SHP77 treated with DMSO at 0.1 percent for 48 hours (cell line): ENCODE measurements around the gene DDX3X.
"Not testable (repeated sequence)": the region's sequence is repeated elsewhere in the genome, so short reads cannot be mapped to it uniquely, and the experiment has no call there.

Experiments used
- DNase-seq: peaks from one replicate; lab custom pipeline; 2025; lab: John Stamatoyannopoulos, UW

Gene DDX3X

DNA sequence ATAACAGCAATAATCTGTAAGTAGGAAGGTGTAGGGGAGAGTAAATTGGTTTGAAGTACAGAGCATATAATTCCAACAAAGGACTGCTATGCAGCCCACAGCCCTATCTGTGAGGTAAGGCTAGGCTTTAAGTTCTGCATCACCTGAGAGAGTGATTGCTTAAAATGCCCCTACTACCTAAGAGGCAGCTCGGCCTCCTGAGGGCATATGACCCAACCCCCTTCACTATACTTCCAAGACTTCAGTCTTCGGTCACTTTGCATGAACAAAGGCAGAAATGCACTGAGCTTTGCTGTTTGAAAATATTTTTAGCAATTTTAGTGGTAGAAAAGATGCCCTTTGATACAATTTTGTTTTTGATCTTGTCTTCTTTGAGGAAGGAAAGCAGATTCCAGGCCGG, 4.9 kb upstream of the DDX3X start:
- no peak for DNase-seq

- DNase-seq = no peak
Measured at GRCh38 chrX:41332005-41332404, 2.0 kb upstream of the DDX3X start.

DNA sequence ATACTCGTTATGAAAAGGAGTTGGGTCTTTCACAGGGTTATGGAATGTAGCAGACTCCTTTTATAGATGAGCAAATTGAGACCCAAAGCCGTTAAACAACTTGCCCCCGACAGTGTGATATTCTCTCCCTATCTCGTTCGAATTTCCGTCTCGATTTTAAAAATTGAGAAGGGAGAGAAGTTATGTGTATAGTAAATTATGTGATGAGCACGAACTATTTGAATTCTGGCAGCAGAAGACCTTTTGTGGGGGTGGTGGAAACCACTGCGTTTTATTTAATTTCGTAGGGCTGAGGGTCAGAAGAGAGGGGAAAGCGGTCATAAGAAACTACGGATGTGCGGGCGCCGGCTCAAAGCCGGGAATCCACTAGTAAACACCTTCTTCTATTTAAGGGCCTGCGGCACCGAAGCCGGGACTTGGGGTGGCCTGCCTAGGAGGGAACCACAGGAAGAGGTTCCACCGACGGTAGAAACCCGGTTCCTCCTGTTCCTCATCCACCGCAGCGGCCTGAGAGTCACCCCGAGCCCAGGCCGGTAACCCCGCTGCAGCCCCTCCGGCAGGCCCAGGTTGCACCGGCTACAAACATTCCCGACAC, 1.5 kb upstream of the DDX3X start:
- peak; percentile 7 for DNase-seq

GRCh38 chrX:41333003-41333743, 789 bp upstream of the DDX3X start:
- DNase-seq = peak; percentile 56

DNA sequence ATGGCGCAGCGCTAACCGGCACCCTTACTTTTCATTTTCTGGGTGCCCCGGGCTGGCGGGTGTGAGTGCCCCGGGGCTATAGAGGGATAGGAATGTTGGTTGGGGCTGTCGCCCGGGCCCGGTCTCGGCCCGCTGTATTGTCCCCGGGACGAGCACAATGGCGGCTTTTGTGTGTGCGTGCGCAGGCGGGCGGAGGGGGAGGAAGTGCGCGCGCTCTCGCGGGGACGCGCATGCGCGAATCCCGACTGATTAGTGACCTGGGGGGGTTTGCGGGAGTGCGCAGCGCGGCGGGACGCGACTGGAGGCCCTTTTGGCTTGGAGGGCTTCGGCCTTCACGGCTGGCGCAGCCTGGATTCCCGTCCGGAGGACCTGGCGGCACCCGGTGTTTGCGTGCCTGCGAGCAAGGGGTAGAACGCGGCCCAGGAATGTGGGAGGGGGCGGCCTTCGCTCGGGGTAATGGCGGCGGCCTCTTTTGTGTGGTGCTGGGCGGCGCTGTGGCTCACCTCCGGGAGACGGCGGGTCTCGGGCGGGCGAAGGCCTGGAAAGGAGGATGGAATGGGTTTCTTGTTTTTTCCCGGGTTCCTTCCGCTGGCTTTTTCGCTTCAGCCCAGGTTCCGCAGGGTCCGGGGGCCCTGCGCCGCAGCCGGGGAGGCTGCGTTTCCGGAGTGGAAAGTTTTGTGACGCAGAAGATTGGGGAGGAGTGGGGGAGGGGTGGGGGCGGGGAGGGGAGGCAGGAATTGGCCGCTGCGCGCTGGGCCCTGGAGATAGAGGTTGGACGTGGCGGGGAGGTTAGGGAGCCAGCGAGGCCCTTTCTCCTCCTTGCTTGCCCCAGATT, 618 bp downstream of the DDX3X start:
- DNase-seq = peak; percentile 0

DNA sequence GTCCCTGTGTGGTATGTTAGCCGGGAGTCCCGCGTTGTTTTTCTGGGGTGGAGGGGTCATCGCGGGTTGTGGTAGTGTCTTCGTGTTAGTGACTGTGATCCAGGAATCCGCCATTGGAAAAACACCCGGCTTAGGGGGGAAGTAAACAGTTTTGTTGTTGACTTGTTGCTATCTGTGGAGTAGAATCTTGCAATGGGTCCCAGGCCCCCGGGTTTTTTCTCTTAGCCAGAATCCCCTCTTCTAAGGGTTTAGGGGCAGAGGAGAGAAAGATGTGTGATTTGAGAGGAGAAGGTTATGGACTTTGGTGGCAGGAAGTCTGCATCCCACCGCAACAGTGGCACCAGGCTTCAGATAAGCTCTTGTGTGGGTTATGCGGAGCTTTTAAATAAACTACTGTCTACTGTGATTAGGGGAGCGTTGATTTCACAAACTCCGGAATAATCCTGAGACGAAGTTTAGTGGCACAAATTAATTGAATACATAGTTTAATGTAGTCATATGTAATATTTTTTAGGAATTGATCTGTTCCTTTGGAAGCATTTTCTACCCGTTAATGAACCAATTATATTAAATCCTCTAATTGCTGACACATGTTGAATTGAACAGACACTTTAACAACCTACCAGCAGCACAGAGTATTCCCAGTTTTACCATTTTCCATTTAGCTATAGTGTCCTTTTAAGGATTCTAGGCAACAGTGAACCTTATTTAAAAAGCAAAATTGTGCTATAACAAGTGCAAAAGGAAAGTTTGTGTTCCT, 1.4 kb downstream of the DDX3X start:
- no peak for DNase-seq

GRCh38 chrX:41335958-41336331, 2.0 kb downstream of the DDX3X start:
- no peak for DNase-seq

- DNase-seq = no peak
Measured at GRCh38 chrX:41336447-41336846, 2.5 kb downstream of the DDX3X start.

DNA sequence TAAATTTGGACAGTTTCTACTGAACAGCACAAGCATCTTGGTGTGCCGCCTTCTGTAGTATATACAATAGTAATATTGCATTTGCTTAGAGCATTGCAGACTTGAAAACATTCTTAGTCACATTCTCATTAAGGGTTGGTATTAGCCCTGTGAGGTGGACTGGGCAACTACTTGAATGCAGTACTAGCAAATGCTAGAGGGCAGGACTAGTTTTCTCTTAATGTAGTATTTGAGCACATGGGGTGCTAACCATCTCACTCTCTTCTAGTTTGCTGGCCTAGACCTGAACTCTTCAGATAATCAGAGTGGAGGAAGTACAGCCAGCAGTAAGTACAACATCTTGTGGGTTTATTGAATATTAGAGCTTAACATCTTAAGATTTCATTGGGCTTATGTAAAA, 3.2 kb downstream of the DDX3X start:
- no peak for DNase-seq

GRCh38 chrX:41338436-41338835, 4.5 kb downstream of the DDX3X start:
- no peak for DNase-seq

GRCh38 chrX:41339148-41339547, 5.2 kb downstream of the DDX3X start:
- no peak for DNase-seq

DNA sequence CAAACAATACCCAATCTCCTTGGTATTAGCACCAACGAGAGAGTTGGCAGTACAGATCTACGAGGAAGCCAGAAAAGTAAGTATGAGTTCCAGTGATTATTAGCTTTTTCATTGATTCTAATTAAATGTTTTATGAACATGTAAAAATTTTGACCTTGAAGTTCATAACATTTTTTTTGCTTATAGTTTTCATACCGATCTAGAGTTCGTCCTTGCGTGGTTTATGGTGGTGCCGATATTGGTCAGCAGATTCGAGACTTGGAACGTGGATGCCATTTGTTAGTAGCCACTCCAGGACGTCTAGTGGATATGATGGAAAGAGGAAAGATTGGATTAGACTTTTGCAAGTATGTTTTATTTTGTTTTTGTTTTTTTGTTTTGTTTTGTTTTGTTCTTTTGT, 10.1 kb downstream of the DDX3X start:
- DNase-seq = no peak

DNA sequence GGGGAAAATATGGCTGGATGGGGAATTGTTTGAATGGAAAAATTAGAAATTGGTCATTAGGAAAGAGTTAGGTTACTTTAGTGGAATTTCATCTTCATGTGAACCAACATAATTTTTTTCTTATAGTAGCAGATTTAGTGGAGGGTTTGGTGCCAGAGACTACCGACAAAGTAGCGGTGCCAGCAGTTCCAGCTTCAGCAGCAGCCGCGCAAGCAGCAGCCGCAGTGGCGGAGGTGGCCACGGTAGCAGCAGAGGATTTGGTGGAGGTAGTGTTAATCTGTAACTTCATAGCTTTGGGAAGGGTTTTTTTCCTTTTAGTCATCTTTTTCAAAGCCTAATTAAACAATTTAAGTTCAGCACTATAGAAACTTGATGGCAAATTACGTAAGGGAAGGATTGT, 13.2 kb downstream of the DDX3X start:
- DNase-seq = no peak

DNA sequence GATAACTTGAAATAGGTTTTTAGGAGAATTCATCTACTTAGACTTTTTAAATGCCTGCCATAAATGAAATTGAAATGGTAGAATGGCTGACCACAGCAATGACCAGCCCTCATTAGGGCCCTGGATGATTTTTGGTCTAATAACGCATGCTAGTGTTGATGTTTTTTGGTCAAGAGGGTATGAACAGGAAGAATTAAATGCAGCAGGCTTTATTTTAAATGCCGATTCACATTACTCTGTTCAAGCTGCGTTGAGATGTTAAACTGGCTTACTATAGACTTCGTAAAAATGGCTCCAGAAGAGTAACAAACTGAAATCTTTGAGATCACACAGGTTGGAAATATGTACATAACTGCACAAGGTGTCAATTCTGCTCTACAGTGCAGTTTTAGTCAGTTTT, 14.6 kb downstream of the DDX3X start:
- DNase-seq = no peak

- DNase-seq = no peak
Measured at GRCh38 chrX:41350150-41350975, 16.4 kb downstream of the DDX3X start.

DNA sequence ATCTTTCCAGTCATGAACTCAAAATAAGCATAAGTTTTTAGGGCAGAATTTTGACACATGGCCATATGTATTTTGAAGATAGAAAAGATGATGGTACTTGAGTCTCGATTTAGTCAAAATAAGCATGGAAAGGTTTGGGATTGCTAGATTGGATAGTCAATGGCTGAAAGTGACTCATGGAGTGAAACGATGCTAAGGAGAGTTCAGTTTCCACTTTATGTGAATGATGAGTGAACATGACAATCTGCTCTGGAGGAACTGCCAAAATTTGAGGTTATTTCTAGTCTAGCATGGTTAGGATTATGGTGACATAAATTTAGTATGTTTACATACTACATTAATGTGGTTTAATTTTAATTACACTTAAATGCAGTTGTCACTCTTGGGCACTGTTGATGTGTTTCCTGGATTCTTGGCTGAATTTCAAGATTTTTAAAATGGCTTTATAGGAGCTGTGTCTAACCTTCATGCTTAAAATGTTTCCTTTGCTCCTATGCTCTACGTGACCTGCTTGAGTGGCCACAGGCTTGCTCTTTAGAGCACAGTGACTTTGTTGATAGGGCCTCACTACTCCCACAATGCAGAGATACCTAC, 17.1 kb downstream of the DDX3X start:
- no peak for DNase-seq

GRCh38 chrX:41351923-41352322, 18.0 kb downstream of the DDX3X start:
- no peak for DNase-seq

- DNase-seq = no peak
Measured at GRCh38 chrX:41352329-41352838, 18.4 kb downstream of the DDX3X start.

DNA sequence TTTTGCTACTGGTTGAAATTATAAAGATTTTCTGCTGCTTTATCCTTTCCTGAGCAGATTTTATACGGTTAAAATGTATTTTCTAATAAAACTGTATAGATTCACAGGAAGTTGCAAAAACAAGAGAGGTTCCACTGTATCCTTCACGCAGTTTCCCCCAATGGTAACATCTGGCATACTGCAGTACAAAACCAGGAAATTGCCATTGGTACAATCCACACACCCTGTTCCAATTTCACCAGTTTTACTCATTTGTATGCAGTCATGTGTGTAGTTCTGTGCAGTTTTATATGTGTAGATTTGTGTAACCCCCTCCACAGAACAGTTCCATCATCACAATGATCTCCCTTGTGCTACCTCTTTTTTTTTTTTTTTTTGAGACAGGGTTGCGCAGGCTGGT, 20.0 kb downstream of the DDX3X start:
- no peak for DNase-seq

- DNase-seq = no peak
Measured at GRCh38 chrX:41369152-41369551, 35.2 kb downstream of the DDX3X start.

GRCh38 chrX:41371575-41371974, 37.6 kb downstream of the DDX3X start:
- DNase-seq = not testable (repeated sequence)
